ENCODE measurements around the gene USP5.
"Not testable (repeated sequence)": the region's sequence is repeated elsewhere in the genome, so short reads cannot be mapped to it uniquely, and the experiment has no call there.

Gene USP5

GRCh38 chr12:6842075-6842474 is 9.9 kb upstream of the USP5 start:
- DNase-seq = no peak

- peak; percentile 81 for DNase-seq
These were observed 8.6 kb upstream of the USP5 start for GRCh38 chr12:6843118-6843902.

GRCh38 chr12:6845395-6845794 is 6.6 kb upstream of the USP5 start:
- no peak for DNase-seq

- DNase-seq = no peak
These were observed 5.6 kb upstream of the USP5 start for GRCh38 chr12:6846316-6846869.

- no peak for DNase-seq
These were observed 4.3 kb upstream of the USP5 start for GRCh38 chr12:6847676-6848075.

GRCh38 chr12:6849427-6849826 is 2.5 kb upstream of the USP5 start:
- DNase-seq = no peak

- no peak for DNase-seq
These were observed 1.9 kb upstream of the USP5 start for GRCh38 chr12:6849976-6850560.

- no peak for DNase-seq
These were observed 1.2 kb upstream of the USP5 start for GRCh38 chr12:6850796-6851152.

GRCh38 chr12:6851153-6851920 is 613 bp upstream of the USP5 start, which contains the start of gene CDCA3:
Gene CDCA3, minus strand, starts transcription at chr12:6851286. Its CDS starts 334 bp downstream, at chr12:6850952.
- DNase-seq = peak; percentile 99

GRCh38 chr12:6852651-6853354 is 853 bp downstream of the USP5 start:
- peak; percentile 89 for DNase-seq

GRCh38 chr12:6853626-6854025 is 1.7 kb downstream of the USP5 start:
- DNase-seq = no peak

GRCh38 chr12:6854036-6854435 is 2.1 kb downstream of the USP5 start:
- DNase-seq = no peak

GRCh38 chr12:6855322-6855721 is 3.4 kb downstream of the USP5 start:
- DNase-seq = no peak

GRCh38 chr12:6858799-6859198 is 6.8 kb downstream of the USP5 start:
- no peak for DNase-seq

GRCh38 chr12:6860116-6860515 is 8.2 kb downstream of the USP5 start:
- peak; percentile 38 for DNase-seq

- no peak for DNase-seq
These were observed 9.0 kb downstream of the USP5 start for GRCh38 chr12:6860942-6861341.

- peak; percentile 57 for DNase-seq
These were observed 9.4 kb downstream of the USP5 start for GRCh38 chr12:6861391-6861790.

- peak; percentile 47 for DNase-seq
These were observed 11.1 kb downstream of the USP5 start for GRCh38 chr12:6863033-6863432.

- peak; percentile 45 for DNase-seq
These were observed 11.8 kb downstream of the USP5 start for GRCh38 chr12:6863586-6864321.

GRCh38 chr12:6865307-6865706 is 13.4 kb downstream of the USP5 start:
- not testable (repeated sequence) for DNase-seq

GRCh38 chr12:6866163-6866919 is 14.4 kb downstream of the USP5 start:
- no peak for DNase-seq
